Activated CD4-positive, alpha-beta T cell treated with anti-CD3 and anti-CD28 coated beads for 24 hours (primary cell): ENCODE data around the gene ZMYND15.

ENCODE experiments used
- DNase-seq, 2 donors: peaks; one replicate each; pipeline ENCODE4 v3.0.0-alpha.2; 2020; ENCODE audit warnings: low read depth in 2 of 2

ZMYND15 gene

GRCh38 chr17:4715063-4715744, 24.4 kb upstream of the ZMYND15 start:
- no peak for DNase-seq

- DNase-seq = no peak
Measured at GRCh38 chr17:4716081-4716480, 23.6 kb upstream of the ZMYND15 start.

- no peak for DNase-seq
Measured at GRCh38 chr17:4717791-4718190, 21.8 kb upstream of the ZMYND15 start.

- DNase-seq = no peak
Measured at GRCh38 chr17:4718276-4718675, 21.4 kb upstream of the ZMYND15 start.

DNA sequence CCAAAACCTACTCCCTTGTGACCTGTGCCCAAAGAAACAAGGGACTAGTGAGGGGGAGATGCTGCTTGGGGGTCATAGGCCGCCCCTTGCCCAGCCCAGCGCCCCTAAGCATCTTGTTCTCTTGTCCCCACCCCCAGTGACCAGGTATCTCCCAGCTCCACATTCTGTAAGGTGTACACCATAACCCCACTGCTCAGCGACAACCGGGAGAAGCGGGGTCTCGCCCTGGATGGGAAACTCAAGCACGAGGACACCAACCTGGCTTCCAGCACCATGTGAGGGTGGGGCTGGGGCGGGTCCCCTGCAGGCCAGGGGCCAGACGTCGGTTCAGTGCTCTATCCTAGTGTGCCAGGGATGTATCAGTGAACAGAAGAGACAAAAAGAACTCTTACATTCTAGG, 20.5 kb upstream of the ZMYND15 start:
- DNase-seq = no peak

- no peak for DNase-seq
Measured at GRCh38 chr17:4719684-4720221, 19.9 kb upstream of the ZMYND15 start.

GRCh38 chr17:4720787-4721186, 18.8 kb upstream of the ZMYND15 start:
- no peak for DNase-seq

- DNase-seq = no peak
Measured at GRCh38 chr17:4721203-4722135, 18.2 kb upstream of the ZMYND15 start.

DNA sequence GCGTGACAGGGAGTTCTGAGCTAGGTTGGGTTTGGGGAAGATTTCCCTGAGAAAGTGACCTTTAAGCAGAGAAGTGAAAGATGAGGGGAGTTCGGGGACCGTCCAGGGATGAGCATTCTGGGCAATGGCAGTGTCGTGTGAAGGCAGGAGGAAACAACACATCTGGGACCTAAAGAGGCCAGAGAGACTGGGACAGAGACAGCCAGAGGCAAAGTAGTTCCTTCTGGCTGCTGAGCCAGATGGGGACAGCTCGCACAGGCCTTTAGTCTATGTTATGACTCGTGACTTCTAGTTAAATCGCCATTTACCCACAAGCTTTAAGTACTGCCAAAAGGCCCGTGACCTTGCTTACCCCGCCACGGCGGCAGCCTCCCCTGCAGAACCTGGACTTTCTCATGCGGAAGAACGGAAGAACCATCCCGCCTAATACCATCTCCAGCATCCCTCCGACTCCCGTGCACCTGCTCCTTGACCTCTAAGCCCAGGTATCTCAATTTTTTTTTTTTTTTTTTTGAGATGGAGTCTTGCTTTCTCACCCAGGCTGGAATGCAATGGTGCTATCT, 16.9 kb upstream of the ZMYND15 start:
- no peak for DNase-seq

GRCh38 chr17:4724650-4725049, 15.0 kb upstream of the ZMYND15 start:
- no peak for DNase-seq

DNA sequence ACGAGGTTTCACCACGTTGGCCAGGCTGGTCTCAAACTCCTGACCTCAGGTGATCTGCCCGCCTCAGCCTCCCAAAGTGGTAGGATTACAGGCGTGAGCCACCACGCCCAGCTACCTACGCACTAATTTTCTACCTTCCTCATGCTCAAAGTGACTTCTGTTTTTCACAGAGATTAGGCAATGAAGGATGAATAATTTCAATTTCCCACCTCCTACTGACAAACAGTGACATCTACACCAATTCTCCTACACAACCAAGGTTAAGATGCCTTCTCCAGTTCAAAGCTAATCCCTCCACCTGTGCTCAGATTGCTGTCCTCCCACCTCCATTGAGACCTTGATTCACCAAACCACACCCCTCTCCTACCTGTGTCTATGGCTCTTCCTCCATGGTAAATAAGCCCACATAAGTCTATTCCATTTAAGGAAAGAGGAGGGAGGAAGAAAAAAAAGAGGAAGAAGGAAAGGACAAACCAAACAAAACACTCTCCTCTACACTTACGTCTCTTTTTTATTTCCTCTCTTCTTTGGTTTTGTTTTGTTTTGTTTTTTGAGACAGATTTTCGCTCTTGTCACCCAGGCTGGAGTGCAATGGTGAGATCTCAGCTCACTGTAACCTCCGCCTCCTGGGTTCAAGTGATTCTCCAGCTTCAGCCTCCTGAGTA, 13.9 kb upstream of the ZMYND15 start:
- DNase-seq = no peak

DNA sequence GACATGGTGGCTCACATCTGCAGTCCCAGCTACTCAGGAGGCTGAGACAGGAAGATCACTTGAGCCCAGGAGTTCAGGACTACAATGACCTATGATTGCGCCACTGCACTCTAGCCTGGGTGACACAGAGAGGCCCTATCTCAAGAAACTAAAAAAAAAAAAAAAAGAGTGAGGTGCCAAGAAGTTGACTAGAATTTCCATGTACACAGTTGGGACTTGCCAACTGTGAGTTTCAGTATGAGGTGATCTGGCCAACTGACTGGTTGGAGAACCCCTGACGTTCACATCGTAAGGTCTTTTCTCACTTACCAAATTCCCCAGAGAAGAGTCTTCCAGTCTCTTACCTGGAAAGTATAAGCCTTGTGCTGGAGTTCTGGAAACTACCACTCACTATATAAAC, 11.5 kb upstream of the ZMYND15 start:
- DNase-seq = no peak

DNA sequence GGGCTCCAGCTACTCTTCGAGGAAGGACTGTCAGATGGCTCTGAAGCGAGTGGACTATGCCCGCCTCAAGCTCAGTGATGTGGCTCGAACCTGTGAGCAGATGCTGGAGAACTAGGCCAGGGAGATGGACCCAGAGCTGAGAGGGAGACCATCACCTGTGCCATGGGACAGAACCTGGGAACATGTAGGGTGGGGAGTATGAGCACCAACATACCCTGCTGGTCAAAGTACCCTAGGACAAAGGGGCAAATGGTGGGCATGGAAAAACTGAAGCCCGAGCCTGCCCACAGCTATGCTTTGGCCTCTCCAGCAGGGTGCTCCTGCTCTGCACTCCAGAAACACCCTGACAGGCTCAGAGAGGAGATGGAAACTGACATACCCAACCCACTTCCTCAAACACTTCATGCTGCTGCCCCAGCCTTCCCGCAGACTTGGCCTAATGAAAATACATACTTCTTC, 6.5 kb upstream of the ZMYND15 start:
- no peak for DNase-seq

GRCh38 chr17:4734857-4735475, 4.7 kb upstream of the ZMYND15 start:
- no peak for DNase-seq

DNA sequence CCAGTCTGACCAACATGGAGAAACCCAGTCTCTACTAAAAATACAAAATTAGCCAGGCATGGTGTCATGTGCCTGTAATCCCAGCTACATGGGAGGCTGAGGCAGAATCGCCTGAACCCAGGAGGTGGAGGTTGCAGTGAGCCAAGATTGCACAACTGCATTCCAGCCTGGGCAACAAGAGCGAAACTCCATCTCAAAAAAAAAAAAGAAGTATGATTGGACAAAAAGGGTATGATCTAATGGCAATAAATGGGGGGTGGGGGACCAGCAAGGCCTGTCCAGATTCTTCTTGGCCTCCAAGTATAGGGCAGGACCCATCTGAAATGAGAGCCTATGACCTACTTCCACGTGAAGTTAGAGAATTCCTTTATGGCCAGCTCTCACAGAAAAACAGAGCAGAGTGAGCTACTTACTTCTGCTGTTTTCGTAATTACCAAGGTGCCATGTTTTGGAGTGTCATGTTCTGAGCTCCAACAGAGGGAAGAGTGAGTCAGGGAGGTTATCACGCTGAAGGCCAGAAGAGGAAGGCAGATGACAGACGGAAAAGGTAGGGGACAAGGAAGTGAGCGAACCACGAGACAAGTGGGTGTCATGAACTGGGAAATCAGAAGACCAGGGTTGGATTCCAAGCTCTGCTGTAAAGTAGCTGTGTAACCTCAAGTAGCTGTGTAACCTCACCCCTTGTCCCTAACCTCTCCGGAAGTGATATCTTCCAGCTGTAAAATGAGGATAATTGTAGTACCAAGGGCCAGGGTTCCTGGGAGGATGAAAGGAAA, 3.6 kb upstream of the ZMYND15 start:
- DNase-seq = no peak

- no peak for DNase-seq
Measured at GRCh38 chr17:4738136-4739121, 1.2 kb upstream of the ZMYND15 start.

GRCh38 chr17:4740025-4740351, 355 bp downstream of the ZMYND15 start:
- no peak for DNase-seq

- no peak for DNase-seq
Measured at GRCh38 chr17:4740584-4740983, 951 bp downstream of the ZMYND15 start.

DNA sequence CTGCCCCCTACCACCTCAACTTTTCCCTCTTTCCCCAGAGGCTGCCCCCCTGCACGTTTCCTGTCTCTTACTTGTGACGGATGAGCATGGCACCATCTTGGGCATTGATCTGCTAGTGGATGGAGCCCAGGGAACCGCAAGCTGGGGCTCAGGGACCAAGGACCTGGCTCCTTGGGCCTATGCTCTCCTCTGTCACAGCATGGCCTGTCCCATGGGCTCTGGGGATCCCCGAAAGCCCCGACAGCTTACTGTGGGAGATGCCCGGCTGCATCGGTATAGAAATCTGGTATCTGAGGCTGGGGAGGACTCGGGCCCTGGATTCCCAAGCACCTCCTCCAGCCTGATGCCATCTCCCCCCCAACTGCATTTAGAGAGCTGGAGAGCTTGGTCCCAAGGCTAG, 1.9 kb downstream of the ZMYND15 start:
- DNase-seq = no peak

GRCh38 chr17:4742133-4742532, 2.5 kb downstream of the ZMYND15 start:
- no peak for DNase-seq
